Mammary epithelial cell (primary cell): ENCODE measurements around the gene NFX1.

Experiments used
- CTCF ChIP-seq, 2 donors: IDR thresholded peaks in 1 of 2; conservative IDR thresholded peaks in 1 of 2; 2 replicates each; pipeline ENCODE4 v1.5.1; 2011 to 2012; ENCODE audit warnings: inconsistent platforms in 2 of 2, low read length in 2 of 2, mild to moderate bottlenecking in 2 of 2, control low read depth in 1 of 2, low read depth in 1 of 2; ENCODE audit not compliant: insufficient read depth in 1 of 2; ENCODE audit errors: extremely low read depth in 1 of 2
- EZH2 ChIP-seq: IDR thresholded peaks from 2 replicates; pipeline ENCODE4 v1.6.1; 2012; ENCODE audit warnings: low read length, inconsistent platforms, borderline replicate concordance

- no peak for TF ChIP-seq EZH2
- TF ChIP-seq CTCF (conservative IDR thresholded peaks at IDR 0.05 in 1 of 2, IDR thresholded peaks at IDR 0.05 in 1 of 2; ENCODE audit: extremely low read depth in 1 of 2, insufficient read depth in 1 of 2, low read depth in 1 of 2, low read length in 2 of 2): no peak
Observed at GRCh38 chr9:33332011-33332410, 41.7 kb downstream of the NFX1 start.
